NCI-H2227 (cell line): ENCODE measurements around the gene MAP10.
"Not testable (repeated sequence)": the region's sequence is repeated elsewhere in the genome, so short reads cannot be mapped to it uniquely, and the experiment has no call there.

Experiments used
- DNase-seq: peaks from one replicate; lab custom pipeline; 2025; ENCODE audit not compliant: unreplicated experiment; lab: John Stamatoyannopoulos, UW

Gene MAP10

GRCh38 chr1:232805269-232806185, at the start of gene MAP10:
Gene MAP10, plus strand, starts transcription at chr1:232805416. Its CDS starts 34 bp downstream, at chr1:232805450.
- DNase-seq: peak; percentile 95

- no peak for DNase-seq
Observed at GRCh38 chr1:232764458-232765251, 40.6 kb upstream of the MAP10 start.

- DNase-seq: no peak
Observed at GRCh38 chr1:232765542-232765941, 39.7 kb upstream of the MAP10 start.

GRCh38 chr1:232766241-232766890, 38.9 kb upstream of the MAP10 start:
- peak; percentile 7 for DNase-seq

- no peak for DNase-seq
Observed at GRCh38 chr1:232766904-232767303, 38.3 kb upstream of the MAP10 start.

GRCh38 chr1:232767305-232768074, 37.7 kb upstream of the MAP10 start:
- no peak for DNase-seq

- DNase-seq: no peak
Observed at GRCh38 chr1:232768793-232769192, 36.4 kb upstream of the MAP10 start.

GRCh38 chr1:232769733-232770132, 35.5 kb upstream of the MAP10 start:
- no peak for DNase-seq

- DNase-seq: no peak
Observed at GRCh38 chr1:232773752-232774151, 31.5 kb upstream of the MAP10 start.

GRCh38 chr1:232776526-232777106, 28.6 kb upstream of the MAP10 start:
- no peak for DNase-seq

- DNase-seq: no peak
Observed at GRCh38 chr1:232780354-232780753, 24.9 kb upstream of the MAP10 start.

GRCh38 chr1:232784794-232785193, 20.4 kb upstream of the MAP10 start:
- no peak for DNase-seq

- not testable (repeated sequence) for DNase-seq
Observed at GRCh38 chr1:232785630-232786029, 19.6 kb upstream of the MAP10 start.

- DNase-seq: peak; percentile 30
Observed at GRCh38 chr1:232786845-232787455, 18.3 kb upstream of the MAP10 start.

GRCh38 chr1:232788235-232788872, 16.9 kb upstream of the MAP10 start:
- DNase-seq: no peak

- DNase-seq: no peak
Observed at GRCh38 chr1:232789651-232790050, 15.6 kb upstream of the MAP10 start.

GRCh38 chr1:232792949-232793348, 12.3 kb upstream of the MAP10 start:
- DNase-seq: no peak

GRCh38 chr1:232793944-232794343, 11.3 kb upstream of the MAP10 start:
- DNase-seq: peak; percentile 63

GRCh38 chr1:232795497-232796053, 9.6 kb upstream of the MAP10 start:
- no peak for DNase-seq
